AG08396 (cell line): ENCODE measurements around the gene OCEL1.
"Not testable (repeated sequence)": the region's sequence is repeated elsewhere in the genome, so short reads cannot be mapped to it uniquely, and the experiment has no call there.

Experiments
- DNase-seq: peaks from one replicate; pipeline ENCODE4 v3.0.0; 2012; ENCODE audit warnings: low spot score, mixed read lengths

OCEL1 gene

DNA sequence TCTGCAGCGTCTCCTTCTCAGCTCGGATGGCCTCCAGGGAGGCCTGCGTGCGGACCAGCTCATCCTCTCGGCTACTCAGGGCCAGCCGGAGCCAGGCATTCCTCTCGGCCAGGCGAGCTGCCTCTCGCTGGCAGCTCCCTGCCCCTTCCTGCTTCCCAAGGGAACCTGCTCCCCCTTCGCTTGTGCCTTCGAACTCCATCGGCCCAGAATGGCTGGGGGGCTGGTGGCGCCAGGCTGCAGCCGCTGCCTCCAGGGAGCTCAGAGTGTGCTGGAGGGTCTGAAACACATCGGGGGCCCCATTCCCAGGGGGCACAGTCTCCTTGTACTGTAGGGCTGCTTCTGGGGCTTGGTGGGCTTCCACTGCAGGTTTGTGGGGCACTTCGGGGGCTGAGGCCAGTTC is 36.5 kb downstream of the OCEL1 start:
- no peak for DNase-seq

DNA sequence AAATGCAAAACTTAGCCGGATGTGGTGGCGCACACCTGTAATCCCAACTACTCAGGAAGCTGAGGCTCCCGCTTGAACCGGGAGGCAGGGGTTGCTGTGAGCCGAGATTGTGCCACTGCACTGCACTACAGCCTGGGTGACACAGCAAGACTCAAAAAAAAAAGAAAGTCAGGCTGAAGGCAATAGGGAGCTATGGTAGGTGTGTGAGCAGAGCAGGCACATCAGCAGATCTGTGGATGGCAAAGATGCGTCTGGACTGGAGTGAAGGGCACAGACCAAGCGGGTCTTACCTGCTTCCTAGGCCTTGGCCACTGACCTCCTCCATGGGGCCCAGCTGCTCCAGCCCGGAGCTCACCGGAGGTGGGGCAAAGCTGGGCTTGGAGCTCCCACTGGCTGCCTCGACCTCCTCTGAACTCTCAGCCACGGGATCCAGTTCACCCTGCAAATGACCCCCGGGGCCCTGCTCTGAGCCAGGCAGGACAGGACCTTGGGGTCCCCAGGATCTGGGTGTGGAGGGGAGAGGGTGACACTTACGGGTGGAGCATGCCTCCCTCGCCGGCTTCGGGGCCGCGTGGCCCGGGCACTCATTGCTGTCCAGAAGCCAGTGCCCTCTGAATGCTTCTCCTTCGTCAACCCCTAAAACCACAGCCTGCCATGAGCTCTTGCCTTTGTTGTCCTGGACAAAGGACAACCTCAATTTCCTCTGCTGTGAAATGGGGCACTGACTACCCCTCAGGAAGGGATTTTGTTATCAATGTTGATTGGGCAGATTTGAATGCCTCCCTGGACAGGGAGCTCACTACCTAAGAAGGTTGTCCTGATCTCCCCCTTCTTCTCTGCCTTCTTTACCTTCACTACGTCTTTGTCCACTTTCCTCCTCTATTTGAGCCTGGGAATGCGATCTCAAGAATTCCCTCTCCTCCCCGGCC is 38.0 kb downstream of the OCEL1 start:
- no peak for DNase-seq

DNA sequence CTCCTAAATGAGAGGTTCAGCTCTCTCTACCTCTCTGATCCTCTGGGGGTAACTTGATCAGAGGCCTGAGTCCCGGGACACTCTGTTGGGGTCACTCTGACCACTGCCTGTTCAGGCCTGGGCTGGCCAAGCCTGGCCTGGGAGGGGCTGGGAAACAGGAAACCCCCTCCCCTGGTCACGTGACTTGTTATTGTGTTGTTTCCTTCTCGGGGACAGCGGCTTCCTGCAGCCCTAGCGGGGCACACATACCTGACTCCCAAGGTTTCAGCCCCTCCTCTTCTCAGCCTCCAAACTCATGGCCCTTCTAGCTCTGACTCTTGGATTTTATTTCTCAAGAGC is 38.6 kb downstream of the OCEL1 start, which contains the start of gene USHBP1:
TSS of gene USHBP1 (minus strand) at position 105 of the 339 bp plus-strand sequence. CDS start 446 bp downstream, outside the sequence.
- DNase-seq = no peak

GRCh38 chr19:17266026-17266425 is 40.0 kb downstream of the OCEL1 start:
- no peak for DNase-seq

DNA sequence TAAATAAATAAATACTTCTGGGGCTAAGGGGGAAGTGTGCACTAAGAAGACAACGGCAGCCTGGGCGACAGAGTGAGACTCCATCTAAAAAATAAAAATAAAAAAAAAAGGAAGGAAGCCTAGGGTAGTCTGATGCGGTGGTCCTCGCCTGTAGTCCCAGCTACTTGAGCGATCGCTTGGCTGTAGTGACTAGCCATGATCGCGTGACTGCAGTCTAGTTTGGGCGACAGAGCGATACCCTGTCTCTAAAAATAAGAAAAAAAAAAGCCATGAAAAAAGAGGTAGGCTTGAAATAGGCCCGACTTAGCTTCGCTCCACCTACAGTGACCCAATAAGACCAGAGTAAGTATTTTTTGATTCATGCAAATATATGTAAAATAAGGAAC is 40.6 kb downstream of the OCEL1 start:
- DNase-seq = no peak

DNA sequence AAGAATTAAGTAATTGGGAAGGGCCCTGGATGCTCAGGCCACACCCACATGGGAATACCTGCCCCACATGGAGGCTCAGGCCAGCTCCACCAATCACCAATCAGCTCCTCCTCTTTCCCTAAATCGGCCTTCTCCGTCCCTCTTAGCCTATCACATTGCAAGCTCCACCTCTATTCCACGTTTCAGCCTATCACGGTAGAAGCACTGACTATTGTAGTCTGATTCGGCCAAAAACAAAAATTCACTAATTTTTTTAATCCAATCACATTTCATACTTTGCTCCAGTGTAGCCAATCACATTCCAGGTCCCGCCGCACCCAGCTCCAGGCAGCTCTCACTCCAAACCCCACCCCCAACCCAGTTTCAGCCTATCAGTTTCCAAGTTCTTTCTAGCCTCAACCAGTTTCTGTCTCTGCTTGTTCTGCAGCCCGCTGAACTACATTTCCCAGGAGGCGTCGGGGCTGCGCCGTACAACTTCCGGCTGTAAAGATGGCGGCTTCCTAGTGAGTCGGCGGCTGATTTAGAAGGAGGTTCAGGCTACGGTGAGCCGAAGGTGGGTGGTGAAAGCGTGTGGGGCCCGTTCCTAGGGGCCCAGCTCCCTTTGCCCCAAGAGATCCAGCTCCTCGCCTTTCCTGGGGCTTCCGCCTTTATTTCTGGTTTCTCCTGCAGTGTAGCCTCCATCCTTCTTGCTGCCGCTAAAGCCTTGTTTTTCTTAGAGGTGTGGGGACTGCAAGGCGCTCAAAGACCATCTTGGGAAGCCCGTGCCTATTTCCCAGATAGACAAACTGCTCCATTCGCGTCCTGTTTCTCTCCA is 41.2 kb downstream of the OCEL1 start, which contains the start of gene BABAM1:
TSS of gene BABAM1 (plus strand) at position 469 of the 814 bp plus-strand sequence. CDS start 1,364 bp downstream, outside the sequence.
- peak; percentile 100 for DNase-seq

- no peak for DNase-seq
Measured at GRCh38 chr19:17268754-17269153, 42.7 kb downstream of the OCEL1 start.

GRCh38 chr19:17274892-17275291 is 48.9 kb downstream of the OCEL1 start:
- not testable (repeated sequence) for DNase-seq

GRCh38 chr19:17275441-17276175 is 49.6 kb downstream of the OCEL1 start:
- DNase-seq = no peak
